GM12878 (cell line): ENCODE measurements around the gene DUSP11. TPM values are rescaled to one million over a fixed set of nuclear protein-coding genes. Genes with fewer than 3 reads are reported as not detected.

Source experiments
- ATF7 ChIP-seq: fragments of 450-650 bp; IDR thresholded peaks from 2 replicates; pipeline ENCODE4 v1.6.1; 2016; ENCODE audit warnings: low read depth, mild to moderate bottlenecking
- CBX5 ChIP-seq: sonication (generic); IDR thresholded peaks from 2 replicates; pipeline ENCODE4 v1.6.1; 2016; ENCODE audit warnings: low read depth, moderate library complexity, mild to moderate bottlenecking, inconsistent platforms
- CEBPB ChIP-seq, 2 experiments: fragments of 150-350 bp in 1 of 2; IDR thresholded peaks; 2 replicates each; pipeline ENCODE4 v1.6.1; 2012 to 2014; ENCODE audit warnings: low read depth in 2 of 2, low read length in 2 of 2, borderline replicate concordance in 1 of 2, inconsistent platforms in 1 of 2
- CHD1 ChIP-seq: IDR thresholded peaks from 2 replicates; pipeline ENCODE4 v1.6.1; 2012; ENCODE audit warnings: low read depth, low read length, improper control_type of control experiment
- EGR1 ChIP-seq, 2 experiments: IDR thresholded peaks; 1 replicate in 1 of 2; 2 replicates in 1 of 2; pipeline ENCODE4 v1.6.1; 2011 to 2012; ENCODE audit warnings: low read depth in 2 of 2, low read length in 2 of 2, borderline replicate concordance in 1 of 2, mild to moderate bottlenecking in 1 of 2, moderate library complexity in 1 of 2
- ELK1 ChIP-seq: IDR thresholded peaks from 2 replicates; pipeline ENCODE4 v1.6.1; 2012; ENCODE audit warnings: low read depth, low read length, improper control_type of control experiment
- FOXM1 ChIP-seq: IDR thresholded peaks from 2 replicates; pipeline ENCODE4 v1.6.1; 2012; ENCODE audit warnings: low read depth, mild to moderate bottlenecking, inconsistent platforms, low read length, moderate library complexity
- HDAC2 ChIP-seq: fragments of 200-600 bp; sonication (generic); IDR thresholded peaks from 2 replicates; pipeline ENCODE4 v1.6.1; 2017
- KDM1A ChIP-seq: fragments of 200-600 bp; sonication (generic); IDR thresholded peaks from 2 replicates; pipeline ENCODE4 v1.6.1; 2016; ENCODE audit warnings: borderline replicate concordance
- NFYB ChIP-seq: IDR thresholded peaks from 2 replicates; pipeline ENCODE4 v1.6.1; 2011; ENCODE audit warnings: low read depth, mild to moderate bottlenecking, low read length, improper control_type of control experiment, moderate library complexity; ENCODE audit not compliant: insufficient read depth
- PAX8 ChIP-seq: fragments of 450-650 bp; IDR thresholded peaks from 2 replicates; pipeline ENCODE4 v1.6.1; 2017; ENCODE audit warnings: mild to moderate bottlenecking, moderate library complexity
- RELB ChIP-seq: fragments of 450-650 bp; IDR thresholded peaks from 2 replicates; pipeline ENCODE4 v1.6.1; 2017; ENCODE audit warnings: low read depth, mild to moderate bottlenecking, moderate library complexity
- SIX5 ChIP-seq: IDR thresholded peaks from 2 replicates; pipeline ENCODE4 v1.6.1; 2011; ENCODE audit warnings: mild to moderate bottlenecking, low read depth, low read length, moderate library complexity; ENCODE audit not compliant: severe bottlenecking
- SMAD1 ChIP-seq: fragments of 450-650 bp; IDR thresholded peaks from 2 replicates; pipeline ENCODE4 v1.6.1; 2018; ENCODE audit warnings: mild to moderate bottlenecking, low read depth; ENCODE audit not compliant: partially characterized antibody
- SMARCA5 ChIP-seq: fragments of 450-650 bp; IDR thresholded peaks from 2 replicates; pipeline ENCODE4 v1.6.1; 2017; ENCODE audit warnings: mild to moderate bottlenecking
- SMC3 ChIP-seq: IDR thresholded peaks from 2 replicates; pipeline ENCODE4 v1.6.1; 2011; ENCODE audit warnings: low read length, improper control_type of control experiment, borderline replicate concordance
- ZBTB11 ChIP-seq: fragments of 450-650 bp; formaldehyde crosslinking; IDR thresholded peaks from 2 replicates; pipeline ENCODE4 v1.5.0; 2022; ENCODE audit warnings: mild to moderate bottlenecking, missing genetic modification characterization
- ZBTB4 ChIP-seq: fragments of 450-650 bp; formaldehyde crosslinking; IDR thresholded peaks from 2 replicates; pipeline ENCODE4 v1.4.0; 2022; ENCODE audit warnings: mild to moderate bottlenecking, moderate library complexity
- ZNF24 ChIP-seq: fragments of 450-650 bp; IDR thresholded peaks from 2 replicates; pipeline ENCODE4 v1.6.1; 2017; ENCODE audit warnings: antibody characterized with exemption, mild to moderate bottlenecking
- ZNF274 ChIP-seq: IDR thresholded peaks from one replicate; pipeline ENCODE4 v1.8.0; 2011; ENCODE audit not compliant: insufficient read length, insufficient read depth
- polyA plus RNA-seq, 11 experiments: library from polyadenylated mRNA; depleted of rRNA in 4 of 11; unstranded in 6 of 11; stranded (reverse) in 5 of 11; fragments of >200 nt; fragmentation: Nextera tagmentation in 4 of 11; fragmentation: Illumina TruSeq in 1 of 11; extraction: Ambion mirVana in 4 of 11; extraction: Trizol in 1 of 11; gene quantifications; 1 replicate in 1 of 11; 2 replicates in 10 of 11; pipeline versions ENCODE4 v1.2.1 to v1.2.3, GENCODE V29; 2011 to 2016; ENCODE audit warnings: inconsistent platforms in 2 of 11, missing spikeins in 2 of 11, low read depth in 1 of 11
- total RNA-seq, 4 experiments: library from RNA; depleted of rRNA in 3 of 4; stranded (reverse); fragments of >200 nt in 3 of 4; fragmentation: Illumina TruSeq in 1 of 4; extraction: Trizol in 1 of 4; gene quantifications; 2 replicates each; pipeline versions ENCODE4 v1.2.1 to v1.2.3, GENCODE V29; 2013 to 2021

Gene DUSP11
- total and polyA plus RNA-seq, 10 of the 15 experiments (the other 5 are each of a cell fraction or from before 2014, with no cell fraction given), result 26.4 to 78.4 (median 47.9) TPM

GRCh38 chr2:73828818-73829570 is 49.1 kb upstream of the DUSP11 start, which contains the start of gene STAMBP (continued):
- TF ChIP-seq RELB (peak; percentile 78), ATF7 (peak; percentile 38; the same call in 1 of the 2 replicates), ELK1 (no peak; the same call in 1 of the 2 replicates), ZBTB4 (CRISPR knock-in tag) (no peak), PAX8 (no peak), ZBTB11 (CRISPR knock-in tag) (no peak), SMAD1 (no peak), EGR1 (IDR thresholded peaks at IDR 0.05; ENCODE audit: borderline replicate concordance in 1 of 2, low read depth in 2 of 2, low read length in 2 of 2) (0 out of 3 replicates have a peak, but pooled peaks of 1 of the 2 experiments have one; percentile 51), ZNF274 (no peak), CHD1 (no peak), HDAC2 (no peak), CEBPB (IDR thresholded peaks at IDR 0.05; ENCODE audit: borderline replicate concordance in 1 of 2, low read depth in 2 of 2, low read length in 2 of 2) (no peak), FOXM1 (no peak), CBX5 (no peak), SIX5 (no peak), NFYB (peak; percentile 89), SMARCA5 (0 out of 2 replicates have a peak, but pooled peaks have one; percentile 65), KDM1A (no peak), ZNF24 (no peak), SMC3 (no peak)
